HFFc6 (cell line): ENCODE measurements around the gene XIRP2. TPM values are rescaled to one million over a fixed set of nuclear protein-coding genes. Genes with fewer than 3 reads are reported as not detected.

ENCODE experiments used
- DNase-seq: peaks from one replicate; pipeline ENCODE4 v3.0.0-alpha.2; 2018
- H3K27ac Mint-ChIP-seq: 2 replicates; pipeline ENCODE4 v1.8.0; 2020; ENCODE audit warnings: mild to moderate bottlenecking, mixed read lengths
- H3K27me3 Mint-ChIP-seq: 2 replicates; pipeline ENCODE4 v1.8.0; 2021; ENCODE audit warnings: mild to moderate bottlenecking, moderate library complexity, mixed read lengths; ENCODE audit not compliant: insufficient read depth
- H3K36me3 Mint-ChIP-seq: 2 replicates; pipeline ENCODE4 v1.8.0; 2021; ENCODE audit warnings: low read depth, mixed read lengths
- H3K4me1 Mint-ChIP-seq: 2 replicates; pipeline ENCODE4 v1.8.0; 2020; ENCODE audit warnings: low read depth, mixed read lengths
- H3K4me3 Mint-ChIP-seq: 2 replicates; pipeline ENCODE4 v1.8.0; 2020; ENCODE audit warnings: mild to moderate bottlenecking, moderate library complexity, mixed read lengths
- H3K9me3 Mint-ChIP-seq: 2 replicates; pipeline ENCODE4 v1.8.0; 2020; ENCODE audit warnings: mild to moderate bottlenecking, mixed read lengths
- total RNA-seq, 6 experiments: library from RNA; stranded (reverse); fragmentation: NEBNext Ultra II Directional; extraction: Animal tissue kit (Norgen Biotek cat#: 25700); gene quantifications; 2 replicates in 1 of 6; 3 replicates in 5 of 6; pipeline ENCODE4 v1.2.3, GENCODE V29; 2021
- TF ChIP-seq, protein P1 (sequence below): fragments of 200-600 bp; sonication (generic); IDR thresholded peaks from 2 replicates; pipeline ENCODE4 v1.5.0; 2021; ENCODE audit warnings: antibody characterized with exemption, mild to moderate bottlenecking

The XIRP2 gene
- total RNA-seq, 6 experiments from 2014 or later, result not detected

GRCh38 chr2:166892397-166892796 is 4.1 kb downstream of the XIRP2 start:
- TF ChIP-seq, protein P1, sequence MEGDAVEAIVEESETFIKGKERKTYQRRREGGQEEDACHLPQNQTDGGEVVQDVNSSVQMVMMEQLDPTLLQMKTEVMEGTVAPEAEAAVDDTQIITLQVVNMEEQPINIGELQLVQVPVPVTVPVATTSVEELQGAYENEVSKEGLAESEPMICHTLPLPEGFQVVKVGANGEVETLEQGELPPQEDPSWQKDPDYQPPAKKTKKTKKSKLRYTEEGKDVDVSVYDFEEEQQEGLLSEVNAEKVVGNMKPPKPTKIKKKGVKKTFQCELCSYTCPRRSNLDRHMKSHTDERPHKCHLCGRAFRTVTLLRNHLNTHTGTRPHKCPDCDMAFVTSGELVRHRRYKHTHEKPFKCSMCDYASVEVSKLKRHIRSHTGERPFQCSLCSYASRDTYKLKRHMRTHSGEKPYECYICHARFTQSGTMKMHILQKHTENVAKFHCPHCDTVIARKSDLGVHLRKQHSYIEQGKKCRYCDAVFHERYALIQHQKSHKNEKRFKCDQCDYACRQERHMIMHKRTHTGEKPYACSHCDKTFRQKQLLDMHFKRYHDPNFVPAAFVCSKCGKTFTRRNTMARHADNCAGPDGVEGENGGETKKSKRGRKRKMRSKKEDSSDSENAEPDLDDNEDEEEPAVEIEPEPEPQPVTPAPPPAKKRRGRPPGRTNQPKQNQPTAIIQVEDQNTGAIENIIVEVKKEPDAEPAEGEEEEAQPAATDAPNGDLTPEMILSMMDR, result no peak
- Mint-ChIP-seq H3K4me3 (no peak overlapping the region), H3K9me3 (peaks cover 11% of the 10 kb centered on the region), H3K4me1 (no peaks in the 10 kb centered on the region), H3K27me3 (no peaks in the 10 kb centered on the region), H3K27ac (no peak overlapping the region), H3K36me3 (peaks cover 4% of the 10 kb centered on the region; the same call in 1 of the 2 replicates)
- DNase-seq, result no peak

DNA sequence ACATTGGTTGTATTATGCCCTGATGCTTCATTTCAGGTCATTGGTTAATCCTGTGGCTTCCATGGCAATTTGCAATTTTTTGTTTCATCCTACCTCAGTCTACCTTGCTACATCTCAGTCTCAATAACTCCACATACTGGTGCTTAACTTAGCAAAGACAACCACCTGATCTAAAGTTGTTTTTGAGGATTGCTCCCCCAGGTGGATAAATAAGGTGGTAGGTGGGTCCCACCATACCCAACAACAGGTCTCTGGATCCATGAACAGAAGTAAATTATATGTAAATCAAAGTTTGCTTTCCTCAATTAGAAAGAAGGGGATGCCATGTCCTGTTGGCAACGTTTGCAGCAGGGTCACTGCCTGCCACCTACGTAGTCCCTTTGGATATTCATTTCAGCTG is 7.0 kb downstream of the XIRP2 start:
- no peak overlapping the region for H3K4me3 Mint-ChIP-seq
- no peaks in the 10 kb centered on the region for H3K4me1 Mint-ChIP-seq
- DNase-seq, result no peak
- H3K36me3 Mint-ChIP-seq, result no peaks in the 10 kb centered on the region
- no peak overlapping the region for H3K27ac Mint-ChIP-seq
- TF ChIP-seq, protein P1, result no peak
- H3K9me3 Mint-ChIP-seq, result peaks cover 6% of the 10 kb centered on the region; the same call in 1 of the 2 replicates
- H3K27me3 Mint-ChIP-seq, result no peaks in the 10 kb centered on the region

- H3K4me1 Mint-ChIP-seq, result no peaks in the 10 kb centered on the region
- H3K9me3 Mint-ChIP-seq, result peaks cover 6% of the 10 kb centered on the region; the same call in 1 of the 2 replicates
- no peaks in the 10 kb centered on the region for H3K27me3 Mint-ChIP-seq
- DNase-seq, result no peak
- TF ChIP-seq, protein P1, result no peak
- H3K36me3 Mint-ChIP-seq, result no peaks in the 10 kb centered on the region
- H3K27ac Mint-ChIP-seq, result no peak overlapping the region
- no peak overlapping the region for H3K4me3 Mint-ChIP-seq
These were observed 9.4 kb downstream of the XIRP2 start for GRCh38 chr2:166897666-166898065.

GRCh38 chr2:166899676-166900075 is 11.4 kb downstream of the XIRP2 start:
- no peak overlapping the region for H3K27ac Mint-ChIP-seq
- no peaks in the 10 kb centered on the region for H3K36me3 Mint-ChIP-seq

DNA sequence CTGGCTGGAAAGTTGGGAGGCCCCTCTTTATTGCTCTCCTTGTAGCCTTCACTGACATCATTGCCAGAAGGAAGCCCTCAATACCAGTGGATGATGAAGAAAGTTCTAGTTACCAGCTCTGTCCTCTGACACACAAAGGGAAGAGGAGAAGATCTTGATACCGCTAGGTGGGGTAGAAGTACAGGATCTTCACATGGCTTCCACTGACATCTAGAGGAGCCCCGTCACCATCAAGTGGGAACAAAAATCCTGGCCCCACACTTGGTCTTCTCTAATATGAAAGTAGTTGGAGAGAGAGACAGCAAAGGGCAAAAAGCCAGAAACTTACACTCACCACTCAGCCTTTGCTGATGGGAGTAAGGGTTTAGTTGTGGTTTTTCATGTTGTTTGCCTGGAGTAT is 12.4 kb downstream of the XIRP2 start:
- Mint-ChIP-seq H3K36me3 (no peaks in the 10 kb centered on the region), H3K4me1 (no peaks in the 10 kb centered on the region), H3K27ac (no peak overlapping the region), H3K27me3 (no peaks in the 10 kb centered on the region), H3K9me3 (no peaks in the 10 kb centered on the region; the same call in 1 of the 2 replicates), H3K4me3 (no peak overlapping the region)
- TF ChIP-seq, protein P1, result peak; percentile 11; the same call in 1 of the 2 replicates
- no peak for DNase-seq

More at GRCh38 chr2:166899676-166900075, 11.4 kb downstream of the XIRP2 start:
- Mint-ChIP-seq H3K9me3 (peaks cover 2% of the 10 kb centered on the region; the same call in 1 of the 2 replicates), H3K4me3 (no peak overlapping the region), H3K27me3 (no peaks in the 10 kb centered on the region), H3K4me1 (no peaks in the 10 kb centered on the region)
- TF ChIP-seq, protein P1, result no peak
- no peak for DNase-seq

- Mint-ChIP-seq H3K27me3 (no peaks in the 10 kb centered on the region), H3K9me3 (no peaks in the 10 kb centered on the region; the same call in 1 of the 2 replicates), H3K4me3 (no peak overlapping the region), H3K36me3 (no peaks in the 10 kb centered on the region), H3K27ac (no peak overlapping the region), H3K4me1 (no peaks in the 10 kb centered on the region)
- DNase-seq, result no peak
- TF ChIP-seq, protein P1, result no peak
These were observed 13.1 kb downstream of the XIRP2 start for GRCh38 chr2:166901336-166901735.
